ENCODE data around the gene CEP85L. TPM values are rescaled to one million over a fixed set of nuclear protein-coding genes. Genes with fewer than 3 reads are reported as not detected.
"Not testable (repeated sequence)": the region's sequence is repeated elsewhere in the genome, so short reads cannot be mapped to it uniquely, and the experiment has no call there.

CEP85L gene
- total RNA-seq, 1 donor from 2014 or later: 3.3 TPM

- Histone ChIP-seq H3K36me3 (ENCODE audit: control insufficient read depth, insufficient read depth, low read length) (no peaks in the 10 kb centered on the region), H3K27me3 (ENCODE audit: control insufficient read depth, insufficient read depth, low read length) (no peaks in the 10 kb centered on the region), H3K4me3 (ENCODE audit: low read depth, low read length) (no peak overlapping the region)
- DNase-seq (ENCODE audit: low read depth): no peak
- TF ChIP-seq CTCF (IDR thresholded peaks at IDR 0.05; ENCODE audit: insufficient read depth, low read length, poor library complexity, severe bottlenecking): no peak
Observed at GRCh38 chr6:118460958-118461470, 190.4 kb downstream of the CEP85L start.

- DNase-seq (ENCODE audit: low read depth): no peak
- H3K27me3 ChIP-seq (ENCODE audit: control insufficient read depth, insufficient read depth, low read length): no peaks in the 10 kb centered on the region
- no peak overlapping the region for H3K4me3 ChIP-seq (ENCODE audit: low read depth, low read length)
- H3K36me3 ChIP-seq (ENCODE audit: control insufficient read depth, insufficient read depth, low read length): no peaks in the 10 kb centered on the region
- TF ChIP-seq CTCF (IDR thresholded peaks at IDR 0.05; ENCODE audit: insufficient read depth, low read length, poor library complexity, severe bottlenecking): no peak
Observed at GRCh38 chr6:118456982-118457381, 194.4 kb downstream of the CEP85L start.

- no peak for DNase-seq (ENCODE audit: low read depth)
- Histone ChIP-seq H3K36me3 (ENCODE audit: control insufficient read depth, insufficient read depth, low read length) (no peaks in the 10 kb centered on the region), H3K4me3 (ENCODE audit: low read depth, low read length) (no peak overlapping the region), H3K27me3 (ENCODE audit: control insufficient read depth, insufficient read depth, low read length) (no peaks in the 10 kb centered on the region)
- TF ChIP-seq CTCF (IDR thresholded peaks at IDR 0.05; ENCODE audit: insufficient read depth, low read length, poor library complexity, severe bottlenecking): no peak
Observed at GRCh38 chr6:118451839-118452238, 199.6 kb downstream of the CEP85L start.

- TF ChIP-seq CTCF (IDR thresholded peaks at IDR 0.05; ENCODE audit: insufficient read depth, low read length, poor library complexity, severe bottlenecking): no peak
- H3K36me3 ChIP-seq (ENCODE audit: control insufficient read depth, insufficient read depth, low read length): no peaks in the 10 kb centered on the region
- H3K4me3 ChIP-seq (ENCODE audit: low read depth, low read length): no peak overlapping the region
- H3K27me3 ChIP-seq (ENCODE audit: control insufficient read depth, insufficient read depth, low read length): no peaks in the 10 kb centered on the region
- DNase-seq (ENCODE audit: low read depth): no peak
Observed at GRCh38 chr6:118444796-118445195, 206.6 kb downstream of the CEP85L start.

GRCh38 chr6:118436482-118436881 lies 214.9 kb downstream of the CEP85L start:
- H3K27me3 ChIP-seq (ENCODE audit: control insufficient read depth, insufficient read depth, low read length): no peaks in the 10 kb centered on the region
- no peaks in the 10 kb centered on the region for H3K36me3 ChIP-seq (ENCODE audit: control insufficient read depth, insufficient read depth, low read length)
- no peak for DNase-seq (ENCODE audit: low read depth)
- H3K4me3 ChIP-seq (ENCODE audit: low read depth, low read length): no peak overlapping the region
- no peak for TF ChIP-seq CTCF (IDR thresholded peaks at IDR 0.05; ENCODE audit: insufficient read depth, low read length, poor library complexity, severe bottlenecking)

GRCh38 chr6:118434147-118434546 lies 217.2 kb downstream of the CEP85L start:
- not testable (repeated sequence) for H3K36me3 ChIP-seq (ENCODE audit: control insufficient read depth, insufficient read depth, low read length); H3K4me3 ChIP-seq (ENCODE audit: low read depth, low read length); DNase-seq (ENCODE audit: low read depth); H3K27me3 ChIP-seq (ENCODE audit: control insufficient read depth, insufficient read depth, low read length)

GRCh38 chr6:118421312-118421711 lies 230.1 kb downstream of the CEP85L start:
- not testable (repeated sequence) for DNase-seq (ENCODE audit: low read depth); H3K36me3 ChIP-seq (ENCODE audit: control insufficient read depth, insufficient read depth, low read length); H3K4me3 ChIP-seq (ENCODE audit: low read depth, low read length); H3K27me3 ChIP-seq (ENCODE audit: control insufficient read depth, insufficient read depth, low read length)

Data from kidney epithelial cell (primary cell).